EH (cell line): ENCODE results near the gene NPAS3.
A peak's percentile ranks its signal among the peaks of the same experiment; 100 is the strongest.

Experiments
- DNase-seq: peaks from one replicate; pipeline ENCODE4 v3.0.0-alpha.2; 2015; ENCODE audit warnings: low read depth

NPAS3 gene

GRCh38 chr14:33516898-33517436, 578.3 kb downstream of the NPAS3 start:
- no peak for DNase-seq

- no peak for DNase-seq
These were observed 582.5 kb downstream of the NPAS3 start for GRCh38 chr14:33521192-33521591.

- DNase-seq, result no peak
These were observed 585.6 kb downstream of the NPAS3 start for GRCh38 chr14:33524244-33524643.

- DNase-seq, result peak; percentile 27
These were observed 586.9 kb downstream of the NPAS3 start for GRCh38 chr14:33525626-33526025.

GRCh38 chr14:33527023-33527634, 588.5 kb downstream of the NPAS3 start:
- no peak for DNase-seq

- no peak for DNase-seq
These were observed 590.0 kb downstream of the NPAS3 start for GRCh38 chr14:33528655-33529054.

- no peak for DNase-seq
These were observed 591.4 kb downstream of the NPAS3 start for GRCh38 chr14:33529787-33530757.

GRCh38 chr14:33532553-33532952, 593.9 kb downstream of the NPAS3 start:
- no peak for DNase-seq

GRCh38 chr14:33534104-33534503, 595.4 kb downstream of the NPAS3 start:
- no peak for DNase-seq

- peak; percentile 49 for DNase-seq
These were observed 596.0 kb downstream of the NPAS3 start for GRCh38 chr14:33534632-33535031.

- no peak for DNase-seq
These were observed 601.3 kb downstream of the NPAS3 start for GRCh38 chr14:33539918-33540357.

GRCh38 chr14:33541171-33541570, 602.5 kb downstream of the NPAS3 start:
- DNase-seq, result no peak

- no peak for DNase-seq
These were observed 603.9 kb downstream of the NPAS3 start for GRCh38 chr14:33542338-33543287.

- no peak for DNase-seq
These were observed 607.0 kb downstream of the NPAS3 start for GRCh38 chr14:33545696-33546095.

GRCh38 chr14:33548606-33549005, 609.9 kb downstream of the NPAS3 start:
- no peak for DNase-seq

GRCh38 chr14:33551963-33552362, 613.3 kb downstream of the NPAS3 start:
- DNase-seq, result no peak

GRCh38 chr14:33553706-33554278, 615.1 kb downstream of the NPAS3 start:
- no peak for DNase-seq

- no peak for DNase-seq
These were observed 616.3 kb downstream of the NPAS3 start for GRCh38 chr14:33554988-33555387.

- DNase-seq, result peak; percentile 17
These were observed 617.2 kb downstream of the NPAS3 start for GRCh38 chr14:33555710-33556350.

- peak; percentile 47 for DNase-seq
These were observed 617.9 kb downstream of the NPAS3 start for GRCh38 chr14:33556382-33557121.
